Activated CD4-positive, alpha-beta T cell treated with anti-CD3 and anti-CD28 coated beads, Interleukin-2, amount 50 U/mL, for 24 hours (primary cell): ENCODE measurements around the gene NR1D2.

Experiments used
- DNase-seq, 2 donors: peaks; one replicate each; pipeline ENCODE4 v3.0.0-alpha.2; 2020; ENCODE audit warnings: low read depth in 1 of 2, low spot score in 1 of 2

Gene NR1D2

GRCh38 chr3:23961913-23962312 is 16.8 kb downstream of the NR1D2 start:
- DNase-seq: no peak

GRCh38 chr3:23964537-23965235 is 19.6 kb downstream of the NR1D2 start:
- DNase-seq: no peak

GRCh38 chr3:23966328-23966727 is 21.2 kb downstream of the NR1D2 start:
- DNase-seq: no peak

- DNase-seq: no peak
These were observed 23.5 kb downstream of the NR1D2 start for GRCh38 chr3:23968463-23969184.

- no peak for DNase-seq
These were observed 24.3 kb downstream of the NR1D2 start for GRCh38 chr3:23969393-23969792.

GRCh38 chr3:23971684-23972083 is 26.6 kb downstream of the NR1D2 start:
- no peak for DNase-seq

- no peak for DNase-seq
These were observed 31.5 kb downstream of the NR1D2 start for GRCh38 chr3:23976555-23976954.

GRCh38 chr3:23979569-23979968 is 34.5 kb downstream of the NR1D2 start:
- no peak for DNase-seq

- no peak for DNase-seq
These were observed 36.0 kb downstream of the NR1D2 start for GRCh38 chr3:23981136-23981535.

GRCh38 chr3:23981955-23982354 is 36.9 kb downstream of the NR1D2 start:
- no peak for DNase-seq

- DNase-seq: no peak
These were observed 39.8 kb downstream of the NR1D2 start for GRCh38 chr3:23984934-23985333.

GRCh38 chr3:23985747-23986544 is 40.9 kb downstream of the NR1D2 start:
- DNase-seq: no peak

GRCh38 chr3:23987356-23987755 is 42.3 kb downstream of the NR1D2 start:
- DNase-seq: no peak

GRCh38 chr3:23991306-23991682 is 46.2 kb downstream of the NR1D2 start:
- no peak for DNase-seq

- no peak for DNase-seq
These were observed 46.9 kb downstream of the NR1D2 start for GRCh38 chr3:23991683-23992628.

GRCh38 chr3:23993556-23994243 is 48.6 kb downstream of the NR1D2 start:
- no peak for DNase-seq

GRCh38 chr3:23994244-23994569 is 49.1 kb downstream of the NR1D2 start:
- no peak for DNase-seq

GRCh38 chr3:23995219-23995618 is 50.1 kb downstream of the NR1D2 start:
- no peak for DNase-seq

GRCh38 chr3:23996095-23996524 is 51.0 kb downstream of the NR1D2 start:
- no peak for DNase-seq

- DNase-seq: peak; percentile 48 to 57
These were observed 54.0 kb downstream of the NR1D2 start for GRCh38 chr3:23999012-23999641.
